ENCODE results near the gene FHIP2A. TPM values are rescaled to one million over a fixed set of nuclear protein-coding genes. Genes with fewer than 3 reads are reported as not detected.

Gene FHIP2A
- polyA plus RNA-seq, 1 donor (not counting 4 experiments of a cell fraction or from before 2014, with no cell fraction given) = 14.9 TPM

- dilution Hi-C loops (cut with MboI; ENCODE audit: extremely low pct_ligation_motif_present, low sequenced_read_pairs) = no loop called here
- no peak for TF ChIP-seq CTCF (optimal IDR thresholded peaks at IDR 0.05 in 1 of 3, IDR thresholded peaks at IDR 0.05 in 1 of 3, conservative IDR thresholded peaks at IDR 0.05 in 1 of 3; ENCODE audit: extremely low read depth in 1 of 3, insufficient read depth in 2 of 3, low read length in 3 of 3)
- TF ChIP-seq EZH2 (IDR thresholded peaks at IDR 0.05; ENCODE audit: low read length) = no peak
- no peaks in the 10 kb centered on the region for H3K4me1 ChIP-seq (ENCODE audit: control insufficient read depth, extremely low read depth, insufficient read depth, low read length)
- no peaks in the 10 kb centered on the region for H3K79me2 ChIP-seq (ENCODE audit: control insufficient read depth, insufficient read depth, low read length)
- DNase-seq (ENCODE audit: low read depth, low spot score) (no peak), FAIRE-seq (no peak)
- H3K9ac ChIP-seq (ENCODE audit: control insufficient read depth, extremely low read depth, insufficient read depth, low read length) = no peak overlapping the region
- no peaks in the 10 kb centered on the region for H3K27me3 ChIP-seq (ENCODE audit: control insufficient read depth, extremely low read depth, insufficient read depth, low read length)
- H3K9me1 ChIP-seq (ENCODE audit: control insufficient read depth, extremely low read depth, insufficient read depth, low read length) = no peaks in the 10 kb centered on the region
- H3K4me3 ChIP-seq (ENCODE audit: control insufficient read depth in 2 of 3, extremely low read depth in 1 of 3, insufficient read depth in 2 of 3, low read depth in 1 of 3, low read length in 3 of 3) = no peak overlapping the region
- H3K9me3 ChIP-seq (ENCODE audit: control insufficient read depth, low read depth, low read length) = no peaks in the 10 kb centered on the region
- no peak overlapping the region for H2AFZ ChIP-seq (ENCODE audit: control insufficient read depth, low read length)
- no peaks in the 10 kb centered on the region for H4K20me1 ChIP-seq (ENCODE audit: control insufficient read depth, extremely low read depth, insufficient read depth, low read length)
- H3K36me3 ChIP-seq (ENCODE audit: control insufficient read depth in 2 of 2, extremely low read depth in 1 of 2, insufficient read depth in 2 of 2, low read length in 2 of 2) = no peaks in the 10 kb centered on the region
- H3K27ac ChIP-seq (ENCODE audit: control insufficient read depth, insufficient read depth, low read length) = no peak overlapping the region
- H3K4me2 ChIP-seq (ENCODE audit: control insufficient read depth, extremely low read depth, insufficient read depth, low read depth, low read length) = no peak overlapping the region
Measured at GRCh38 chr10:114791768-114792167, 29.8 kb upstream of the FHIP2A start.

- Histone ChIP-seq H3K9me3 (ENCODE audit: control insufficient read depth, low read depth, low read length) (no peaks in the 10 kb centered on the region), H2AFZ (ENCODE audit: control insufficient read depth, low read length) (no peak overlapping the region), H3K27ac (ENCODE audit: control insufficient read depth, insufficient read depth, low read length) (no peak overlapping the region), H3K79me2 (ENCODE audit: control insufficient read depth, insufficient read depth, low read length) (no peaks in the 10 kb centered on the region), H3K4me2 (ENCODE audit: control insufficient read depth, extremely low read depth, insufficient read depth, low read depth, low read length) (no peak overlapping the region), H3K36me3 (ENCODE audit: control insufficient read depth in 2 of 2, extremely low read depth in 1 of 2, insufficient read depth in 2 of 2, low read length in 2 of 2) (no peaks in the 10 kb centered on the region), H4K20me1 (ENCODE audit: control insufficient read depth, extremely low read depth, insufficient read depth, low read length) (no peaks in the 10 kb centered on the region), H3K4me1 (ENCODE audit: control insufficient read depth, extremely low read depth, insufficient read depth, low read length) (no peaks in the 10 kb centered on the region), H3K9me1 (ENCODE audit: control insufficient read depth, extremely low read depth, insufficient read depth, low read length) (no peaks in the 10 kb centered on the region), H3K27me3 (ENCODE audit: control insufficient read depth, extremely low read depth, insufficient read depth, low read length) (no peaks in the 10 kb centered on the region), H3K4me3 (ENCODE audit: control insufficient read depth in 2 of 3, extremely low read depth in 1 of 3, insufficient read depth in 2 of 3, low read depth in 1 of 3, low read length in 3 of 3) (no peak overlapping the region), H3K9ac (ENCODE audit: control insufficient read depth, extremely low read depth, insufficient read depth, low read length) (no peak overlapping the region)
- no peak for DNase-seq (ENCODE audit: low read depth, low spot score)
- TF ChIP-seq CTCF (optimal IDR thresholded peaks at IDR 0.05 in 1 of 3, IDR thresholded peaks at IDR 0.05 in 1 of 3, conservative IDR thresholded peaks at IDR 0.05 in 1 of 3; ENCODE audit: extremely low read depth in 1 of 3, insufficient read depth in 2 of 3, low read length in 3 of 3) (no peak), EZH2 (IDR thresholded peaks at IDR 0.05; ENCODE audit: low read length) (no peak)
- dilution Hi-C loops (cut with MboI; ENCODE audit: extremely low pct_ligation_motif_present, low sequenced_read_pairs) = no loop called here
- FAIRE-seq = no peak
Measured at GRCh38 chr10:114795039-114795438, 26.5 kb upstream of the FHIP2A start.
